22Rv1 (cell line): ENCODE results near the gene LSP1.

Source experiments
- H3K27ac ChIP-seq: fragments of 450-650 bp; 2 replicates; pipeline ENCODE4 v1.5.1; 2017
- ZFX ChIP-seq: fragments of 450-650 bp; IDR thresholded peaks from 2 replicates; pipeline ENCODE4 v1.6.1; 2017; ENCODE audit warnings: antibody characterized with exemption, borderline replicate concordance
- TF ChIP-seq, protein P1 (sequence below): fragments of 450-650 bp; IDR thresholded peaks from 2 replicates; pipeline ENCODE4 v1.5.1; 2017; ENCODE audit warnings: mild to moderate bottlenecking

The LSP1 gene

DNA sequence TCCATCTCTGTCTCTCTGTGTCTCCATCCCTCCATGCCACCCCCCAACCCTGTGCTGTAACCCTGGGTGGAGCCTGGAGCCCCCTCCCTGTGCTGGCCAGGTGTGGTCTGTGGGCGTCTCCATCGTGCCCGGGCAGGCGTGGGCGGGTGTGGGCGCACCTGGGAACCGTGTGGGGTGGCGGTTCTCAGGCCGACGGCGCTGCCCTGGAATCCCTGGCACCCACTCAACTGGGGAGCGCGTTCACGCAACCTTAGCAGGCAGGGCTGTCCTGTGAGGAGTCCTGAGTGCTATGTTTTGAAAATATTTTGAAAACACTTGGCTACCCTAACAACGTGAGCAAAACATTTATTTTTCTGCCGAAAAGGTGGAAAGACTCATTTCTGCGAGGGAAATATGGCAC lies 71.3 kb downstream of the LSP1 start:
- H3K27ac ChIP-seq = no peak overlapping the region
- TF ChIP-seq, protein P1, sequence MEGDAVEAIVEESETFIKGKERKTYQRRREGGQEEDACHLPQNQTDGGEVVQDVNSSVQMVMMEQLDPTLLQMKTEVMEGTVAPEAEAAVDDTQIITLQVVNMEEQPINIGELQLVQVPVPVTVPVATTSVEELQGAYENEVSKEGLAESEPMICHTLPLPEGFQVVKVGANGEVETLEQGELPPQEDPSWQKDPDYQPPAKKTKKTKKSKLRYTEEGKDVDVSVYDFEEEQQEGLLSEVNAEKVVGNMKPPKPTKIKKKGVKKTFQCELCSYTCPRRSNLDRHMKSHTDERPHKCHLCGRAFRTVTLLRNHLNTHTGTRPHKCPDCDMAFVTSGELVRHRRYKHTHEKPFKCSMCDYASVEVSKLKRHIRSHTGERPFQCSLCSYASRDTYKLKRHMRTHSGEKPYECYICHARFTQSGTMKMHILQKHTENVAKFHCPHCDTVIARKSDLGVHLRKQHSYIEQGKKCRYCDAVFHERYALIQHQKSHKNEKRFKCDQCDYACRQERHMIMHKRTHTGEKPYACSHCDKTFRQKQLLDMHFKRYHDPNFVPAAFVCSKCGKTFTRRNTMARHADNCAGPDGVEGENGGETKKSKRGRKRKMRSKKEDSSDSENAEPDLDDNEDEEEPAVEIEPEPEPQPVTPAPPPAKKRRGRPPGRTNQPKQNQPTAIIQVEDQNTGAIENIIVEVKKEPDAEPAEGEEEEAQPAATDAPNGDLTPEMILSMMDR = no peak
- TF ChIP-seq ZFX = no peak

DNA sequence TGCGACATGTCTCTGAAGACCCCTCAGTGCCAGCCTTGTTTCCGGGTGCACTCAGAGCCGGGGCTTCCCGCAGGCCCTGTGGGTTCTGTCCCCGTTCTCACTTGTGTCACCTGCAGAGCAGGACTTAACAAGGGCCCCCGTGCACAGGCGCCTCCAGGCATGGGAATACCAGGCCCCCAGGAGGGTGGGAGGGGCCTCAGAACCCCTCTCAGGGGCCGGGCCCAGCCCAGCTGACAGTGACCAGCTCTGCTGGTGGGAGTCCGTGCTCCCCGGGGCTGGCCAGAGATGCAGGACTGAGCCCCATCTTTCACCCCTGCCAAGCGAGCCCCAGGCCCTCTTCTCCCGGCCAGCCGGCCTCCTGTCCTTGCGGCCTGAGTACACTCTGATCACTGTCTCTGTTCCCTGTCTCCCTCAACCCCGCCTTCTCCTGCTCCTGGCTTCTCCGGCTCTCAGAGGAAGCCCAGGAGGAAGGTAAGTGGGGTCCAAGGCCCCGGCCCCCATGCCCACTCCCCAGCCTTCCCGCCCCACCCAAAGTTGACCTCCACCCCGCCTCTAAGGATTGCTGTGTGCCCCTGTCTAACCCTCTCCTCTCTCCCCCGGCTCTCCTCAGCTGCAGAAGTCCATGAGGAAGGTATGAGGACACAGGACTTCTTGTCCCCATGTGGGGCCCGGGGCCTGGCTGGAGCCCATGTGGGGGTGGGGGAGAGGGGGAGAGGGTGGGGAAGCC lies 71.9 kb downstream of the LSP1 start:
- TF ChIP-seq, protein P1 = no peak
- TF ChIP-seq ZFX = no peak
- H3K27ac ChIP-seq = no peak overlapping the region

DNA sequence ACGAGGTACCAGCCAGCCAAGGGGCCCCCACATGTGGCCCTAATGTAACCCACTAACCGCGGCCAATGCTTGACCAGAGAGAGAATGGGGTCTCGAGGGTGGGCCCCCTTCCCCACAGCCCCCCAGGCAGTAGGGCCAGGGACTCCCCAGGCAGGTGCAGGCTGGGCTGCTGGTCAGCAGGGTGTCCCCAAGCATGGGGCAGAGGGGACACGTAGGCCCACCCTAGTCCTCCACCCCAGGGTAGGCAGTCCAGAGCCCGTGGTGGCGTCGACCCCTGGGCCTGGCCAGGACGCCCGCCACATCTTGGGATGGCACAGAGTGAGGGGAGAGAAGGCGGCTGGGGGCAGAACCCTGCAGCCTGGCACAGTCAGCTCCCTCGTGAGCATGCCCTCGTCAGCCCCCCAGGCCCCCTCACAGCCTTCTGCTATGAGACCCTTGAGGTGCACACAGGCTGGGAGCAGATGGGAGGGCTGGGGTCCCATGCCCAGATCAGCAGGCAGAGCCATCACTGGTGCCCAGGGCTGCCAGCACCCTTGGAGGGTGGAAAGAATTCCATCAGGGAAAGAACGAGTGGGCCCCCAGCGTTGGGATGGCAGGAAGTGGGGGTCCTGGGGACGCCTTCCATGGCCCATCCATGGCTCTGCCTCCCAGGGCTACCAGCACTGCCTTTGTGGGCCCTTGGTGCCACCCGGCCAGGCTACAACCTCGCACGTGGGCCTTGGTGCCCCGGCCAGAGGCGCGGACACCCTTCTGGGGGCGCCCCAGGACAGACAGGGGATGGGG lies 72.7 kb downstream of the LSP1 start:
- TF ChIP-seq, protein P1 = no peak
- TF ChIP-seq ZFX = no peak
- H3K27ac ChIP-seq = no peak overlapping the region

DNA sequence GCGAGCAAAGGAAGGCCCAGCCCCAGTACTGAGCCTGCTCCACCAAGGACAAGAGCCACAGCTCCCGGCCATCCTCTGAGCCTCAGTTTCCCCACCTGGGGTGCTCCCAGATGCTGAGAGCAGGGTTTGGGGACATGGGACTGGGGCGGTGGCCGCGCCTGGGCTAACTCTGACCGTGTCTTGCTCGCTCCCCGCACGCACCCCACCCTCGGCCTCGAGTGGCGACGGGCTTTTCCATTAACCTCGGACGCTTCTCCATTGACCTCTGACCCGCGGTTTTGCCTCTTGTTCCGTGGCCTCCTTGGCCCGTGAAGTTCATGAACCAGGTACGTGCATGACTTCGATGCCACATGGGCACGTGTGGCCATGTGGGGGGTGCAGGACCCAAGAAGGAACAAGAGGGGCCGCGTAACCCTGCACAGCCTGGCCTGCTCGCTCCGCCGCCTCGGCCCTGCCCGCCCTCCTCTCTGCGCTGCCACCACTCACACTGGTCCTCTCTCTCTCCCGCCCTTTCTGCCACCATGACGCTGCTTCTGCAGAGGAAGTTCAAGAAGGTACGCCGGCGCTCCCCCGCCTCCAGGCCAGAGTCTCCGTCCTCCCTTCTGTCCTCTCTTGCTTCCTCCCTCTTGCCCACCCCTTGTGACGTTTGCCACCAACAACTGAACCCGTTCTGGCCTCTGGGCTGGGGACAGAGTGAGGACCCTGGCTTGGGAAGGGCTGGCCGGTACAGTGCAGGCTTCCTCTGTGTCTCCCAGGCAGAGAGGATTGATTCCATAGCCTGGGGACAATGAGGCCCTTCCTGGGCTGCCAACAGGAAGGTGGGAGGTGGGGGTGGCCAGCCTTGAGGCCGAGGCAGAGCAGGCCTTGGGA lies 73.5 kb downstream of the LSP1 start:
- H3K27ac ChIP-seq = no peak overlapping the region
- TF ChIP-seq, protein P1 = no peak
- TF ChIP-seq ZFX = no peak

DNA sequence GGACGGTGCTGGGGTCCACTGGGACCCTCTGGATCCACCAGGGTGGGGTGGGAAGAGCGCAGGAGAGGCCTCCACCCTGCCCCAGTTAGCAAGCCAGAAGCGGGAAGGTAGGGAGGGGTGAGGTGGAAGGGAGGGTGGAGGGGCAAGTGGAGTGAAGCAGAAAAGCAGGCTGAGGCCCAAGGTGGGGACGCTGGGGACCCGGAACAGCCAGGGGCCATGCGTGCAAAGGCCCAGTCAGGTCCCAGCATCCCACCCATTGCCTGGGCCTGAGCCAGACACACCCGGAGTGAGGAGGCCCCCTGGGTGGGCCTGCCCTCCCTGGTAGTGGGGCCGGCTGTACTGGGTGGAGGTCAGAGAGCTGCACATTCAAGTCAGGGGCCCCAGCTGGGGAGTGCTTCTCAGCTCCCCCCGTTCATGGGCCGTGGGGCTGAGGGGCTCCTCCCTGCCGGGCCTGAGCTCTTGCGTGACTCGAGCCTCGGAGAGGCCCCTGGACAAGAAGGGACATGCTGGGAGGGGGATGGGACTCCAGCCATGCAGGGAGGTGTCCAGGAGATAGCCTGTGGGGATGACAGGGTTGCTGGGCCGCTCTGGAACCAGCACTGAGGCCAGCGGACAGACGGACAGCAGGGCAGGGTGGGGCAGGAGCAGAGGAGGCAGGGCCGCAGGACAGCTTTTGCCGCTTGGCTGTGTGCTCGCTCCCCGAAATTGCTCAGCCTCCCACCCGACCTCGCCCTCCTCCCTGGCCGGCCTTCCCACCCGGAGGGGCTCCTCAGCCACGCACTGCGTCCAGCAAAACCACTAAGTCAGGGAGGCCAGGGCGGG lies 74.4 kb downstream of the LSP1 start:
- H3K27ac ChIP-seq = no peak overlapping the region
- TF ChIP-seq, protein P1 = no peak
- no peak for TF ChIP-seq ZFX

DNA sequence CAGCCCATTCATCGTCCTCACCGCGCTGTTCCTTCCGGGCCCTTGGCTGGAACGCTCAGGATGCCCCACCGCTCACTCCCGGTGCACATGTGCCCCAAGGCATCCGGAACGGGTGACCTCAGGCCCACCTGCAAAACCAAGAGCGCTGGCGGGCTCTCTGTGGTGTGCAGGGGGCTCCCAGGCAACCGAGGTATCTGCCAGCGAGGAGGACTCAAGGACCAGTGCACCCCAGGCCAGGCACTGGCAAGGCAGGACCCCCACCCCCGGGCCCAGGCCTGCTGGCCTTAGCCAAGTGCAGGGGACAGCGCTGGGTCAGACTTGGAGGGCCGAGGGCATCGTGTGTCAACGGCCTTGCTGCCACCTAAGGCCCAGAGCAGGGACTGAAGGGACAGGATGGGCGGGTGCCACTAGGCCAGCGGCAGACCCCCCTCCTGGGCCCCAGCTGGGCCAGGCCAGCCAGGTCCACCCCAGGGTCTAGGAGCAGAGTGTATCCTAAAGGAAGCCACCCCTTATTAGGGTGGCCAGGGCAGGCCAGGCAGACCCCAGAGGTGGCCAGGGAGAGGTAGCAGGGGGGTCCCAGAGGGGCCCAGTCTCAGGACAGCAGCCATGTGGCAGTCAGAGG lies 75.1 kb downstream of the LSP1 start:
- no peak overlapping the region for H3K27ac ChIP-seq
- no peak for TF ChIP-seq ZFX
- TF ChIP-seq, protein P1 = no peak
